K562 (cell line): Measurements from ENCODE around the gene PRKG1.

ENCODE experiments used
- BACH1 ChIP-seq: fragments of 200-800 bp; sonication (Bioruptor generic); IDR thresholded peaks from 2 replicates; pipeline ENCODE4 v1.6.1; 2016; ENCODE audit warnings: missing genetic modification characterization, missing compliant biosample characterization
- EZH2 ChIP-seq: IDR thresholded peaks from 2 replicates; pipeline ENCODE4 v1.6.1; 2012; ENCODE audit warnings: low read depth, mild to moderate bottlenecking, inconsistent platforms, low read length, borderline replicate concordance
- HIVEP1 ChIP-seq: fragments of 250-450 bp; sonication (Bioruptor Pico); IDR thresholded peaks from 2 replicates; pipeline ENCODE4 v1.4.0; 2020; ENCODE audit warnings: mild to moderate bottlenecking
- IFI16 ChIP-seq: fragments of 250-450 bp; sonication (Bioruptor Pico); IDR thresholded peaks from 2 replicates; pipeline ENCODE4 v2.1.2; 2022; ENCODE audit warnings: mild to moderate bottlenecking, inconsistent platforms
- MYC ChIP-seq, 2 experiments: fragments of 250-450 bp in 1 of 2; sonication (Bioruptor Pico) in 1 of 2; IDR thresholded peaks; 2 replicates each; pipeline versions ENCODE4 v1.5.1 to v1.6.1; 2012 to 2021; ENCODE audit warnings: low read depth in 2 of 2, borderline replicate concordance in 1 of 2, improper control_type of control experiment in 1 of 2, low read length in 1 of 2, mild to moderate bottlenecking in 1 of 2, moderate library complexity in 1 of 2
- PHTF2 ChIP-seq: fragments of 250-450 bp; sonication (Bioruptor Pico); IDR thresholded peaks from 2 replicates; pipeline ENCODE4 v1.5.0; 2021; ENCODE audit warnings: mild to moderate bottlenecking
- PRPF4 ChIP-seq: fragments of 200-400 bp; formaldehyde crosslinking; IDR thresholded peaks from one replicate; pipeline ENCODE4 v1.6.1; 2017; ENCODE audit warnings: low read length, low read depth, mild to moderate bottlenecking; ENCODE audit not compliant: insufficient read depth, poor library complexity, severe bottlenecking
- TF ChIP-seq, protein P1 (sequence below), 3 experiments: fragments of 200-800 bp in 1 of 3; sonication (Bioruptor generic) in 1 of 3; sonication (generic) in 1 of 3; formaldehyde crosslinking in 1 of 3; IDR thresholded peaks; 2 replicates each; pipeline versions ENCODE4 v1.6.1 to v1.8.0; 2016 to 2022; ENCODE audit warnings: mild to moderate bottlenecking in 2 of 3, missing compliant biosample characterization in 2 of 3, missing genetic modification characterization in 2 of 3, missing genetic modification reagents in 1 of 3
- TF ChIP-seq, protein P2 (sequence below): fragments of 250-450 bp; sonication (Bioruptor Pico); IDR thresholded peaks from 2 replicates; pipeline ENCODE4 v1.4.0; 2020; ENCODE audit warnings: mild to moderate bottlenecking
- TF ChIP-seq, protein P3 (sequence below): fragments of 450-650 bp; IDR thresholded peaks from 2 replicates; pipeline ENCODE4 v1.6.1; 2018; ENCODE audit not compliant: partially characterized antibody
- TF ChIP-seq, protein P4 (sequence below), 3 experiments: IDR thresholded peaks in 2 of 3; conservative IDR thresholded peaks in 1 of 3; 2 replicates each; pipeline ENCODE4 v1.5.1; 2011 to 2012; ENCODE audit warnings: low read length in 3 of 3, mild to moderate bottlenecking in 3 of 3, control low read depth in 2 of 3, improper control_type of control experiment in 1 of 3, inconsistent platforms in 1 of 3, low read depth in 1 of 3, mixed read lengths in 1 of 3, moderate library complexity in 1 of 3; ENCODE audit not compliant: insufficient read depth in 2 of 3
- TF ChIP-seq, protein P5 (sequence below): fragments of 250-450 bp; sonication (Bioruptor Pico); IDR thresholded peaks from 2 replicates; pipeline ENCODE4 v1.8.0; 2021; ENCODE audit warnings: moderate library complexity, mild to moderate bottlenecking, inconsistent platforms
- TF ChIP-seq, protein P6 (sequence below): sonication (generic); formaldehyde crosslinking; IDR thresholded peaks from 2 replicates; pipeline ENCODE4 v1.8.1; 2023; ENCODE audit warnings: mild to moderate bottlenecking, missing genetic modification reagents, moderate library complexity

DNA sequence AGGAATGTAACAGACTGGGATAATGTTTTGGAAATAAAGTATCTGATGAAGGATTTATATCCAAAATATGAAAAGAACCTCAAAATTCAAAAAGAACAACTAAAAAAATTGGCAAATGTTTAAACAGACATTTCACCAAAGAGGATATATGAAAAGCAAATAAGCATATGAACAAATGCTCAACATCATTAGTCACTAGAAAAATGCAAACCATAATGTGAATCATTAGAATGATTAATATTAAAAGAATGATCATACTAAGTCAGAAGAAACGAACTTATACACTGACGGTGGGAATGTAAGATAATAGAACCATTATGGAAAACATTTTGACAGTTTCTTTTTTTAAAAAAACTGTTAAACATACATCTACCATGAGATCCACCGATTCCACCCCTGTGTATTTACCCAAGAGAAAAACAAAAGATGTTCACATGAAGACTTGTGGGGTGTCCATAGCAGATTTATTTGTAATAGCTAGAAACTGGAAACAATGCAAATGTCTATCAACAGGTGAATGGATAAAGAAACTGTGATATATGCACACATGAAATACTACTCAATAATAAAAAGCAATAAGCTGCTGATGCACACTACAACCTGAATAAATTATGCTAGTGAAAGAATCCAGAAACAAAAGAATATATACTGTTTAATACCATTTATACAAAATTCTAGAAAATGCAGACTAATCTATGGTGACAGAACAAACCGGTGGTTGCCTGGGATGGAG lies 35.7 kb downstream of the PRKG1 start:
- TF ChIP-seq MYC (IDR thresholded peaks at IDR 0.05; ENCODE audit: low read depth, low read length): no peak
- no peak for TF ChIP-seq MYC (CRISPR knock-in tag; IDR thresholded peaks at IDR 0.05; ENCODE audit: borderline replicate concordance, low read depth)
- TF ChIP-seq, protein P1, sequence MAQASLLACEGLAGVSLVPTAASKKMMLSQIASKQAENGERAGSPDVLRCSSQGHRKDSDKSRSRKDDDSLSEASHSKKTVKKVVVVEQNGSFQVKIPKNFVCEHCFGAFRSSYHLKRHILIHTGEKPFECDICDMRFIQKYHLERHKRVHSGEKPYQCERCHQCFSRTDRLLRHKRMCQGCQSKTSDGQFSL (CRISPR knock-in tag; IDR thresholded peaks at IDR 0.05): no peak
- TF ChIP-seq, protein P1 (tag; IDR thresholded peaks at IDR 0.05): no peak
- TF ChIP-seq, protein P2, sequence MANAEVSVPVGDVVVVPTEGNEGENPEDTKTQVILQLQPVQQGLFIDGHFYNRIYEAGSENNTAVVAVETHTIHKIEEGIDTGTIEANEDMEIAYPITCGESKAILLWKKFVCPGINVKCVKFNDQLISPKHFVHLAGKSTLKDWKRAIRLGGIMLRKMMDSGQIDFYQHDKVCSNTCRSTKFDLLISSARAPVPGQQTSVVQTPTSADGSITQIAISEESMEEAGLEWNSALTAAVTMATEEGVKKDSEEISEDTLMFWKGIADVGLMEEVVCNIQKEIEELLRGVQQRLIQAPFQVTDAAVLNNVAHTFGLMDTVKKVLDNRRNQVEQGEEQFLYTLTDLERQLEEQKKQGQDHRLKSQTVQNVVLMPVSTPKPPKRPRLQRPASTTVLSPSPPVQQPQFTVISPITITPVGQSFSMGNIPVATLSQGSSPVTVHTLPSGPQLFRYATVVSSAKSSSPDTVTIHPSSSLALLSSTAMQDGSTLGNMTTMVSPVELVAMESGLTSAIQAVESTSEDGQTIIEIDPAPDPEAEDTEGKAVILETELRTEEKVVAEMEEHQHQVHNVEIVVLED (CRISPR knock-in tag): no peak
- TF ChIP-seq PHTF2 (CRISPR knock-in tag): no peak
- no peak for TF ChIP-seq HIVEP1 (CRISPR knock-in tag)
- TF ChIP-seq, protein P3, sequence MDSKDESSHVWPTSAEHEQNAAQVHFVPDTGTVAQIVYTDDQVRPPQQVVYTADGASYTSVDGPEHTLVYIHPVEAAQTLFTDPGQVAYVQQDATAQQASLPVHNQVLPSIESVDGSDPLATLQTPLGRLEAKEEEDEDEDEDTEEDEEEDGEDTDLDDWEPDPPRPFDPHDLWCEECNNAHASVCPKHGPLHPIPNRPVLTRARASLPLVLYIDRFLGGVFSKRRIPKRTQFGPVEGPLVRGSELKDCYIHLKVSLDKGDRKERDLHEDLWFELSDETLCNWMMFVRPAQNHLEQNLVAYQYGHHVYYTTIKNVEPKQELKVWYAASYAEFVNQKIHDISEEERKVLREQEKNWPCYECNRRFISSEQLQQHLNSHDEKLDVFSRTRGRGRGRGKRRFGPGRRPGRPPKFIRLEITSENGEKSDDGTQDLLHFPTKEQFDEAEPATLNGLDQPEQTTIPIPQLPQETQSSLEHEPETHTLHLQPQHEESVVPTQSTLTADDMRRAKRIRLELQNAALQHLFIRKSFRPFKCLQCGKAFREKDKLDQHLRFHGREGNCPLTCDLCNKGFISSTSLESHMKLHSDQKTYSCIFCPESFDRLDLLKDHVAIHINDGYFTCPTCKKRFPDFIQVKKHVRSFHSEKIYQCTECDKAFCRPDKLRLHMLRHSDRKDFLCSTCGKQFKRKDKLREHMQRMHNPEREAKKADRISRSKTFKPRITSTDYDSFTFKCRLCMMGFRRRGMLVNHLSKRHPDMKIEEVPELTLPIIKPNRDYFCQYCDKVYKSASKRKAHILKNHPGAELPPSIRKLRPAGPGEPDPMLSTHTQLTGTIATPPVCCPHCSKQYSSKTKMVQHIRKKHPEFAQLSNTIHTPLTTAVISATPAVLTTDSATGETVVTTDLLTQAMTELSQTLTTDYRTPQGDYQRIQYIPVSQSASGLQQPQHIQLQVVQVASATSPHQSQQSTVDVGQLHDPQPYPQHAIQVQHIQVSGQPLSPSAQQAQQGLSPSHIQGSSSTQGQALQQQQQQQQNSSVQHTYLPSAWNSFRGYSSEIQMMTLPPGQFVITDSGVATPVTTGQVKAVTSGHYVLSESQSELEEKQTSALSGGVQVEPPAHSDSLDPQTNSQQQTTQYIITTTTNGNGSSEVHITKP: no peak
- TF ChIP-seq EZH2: no peak
- TF ChIP-seq, protein P4, sequence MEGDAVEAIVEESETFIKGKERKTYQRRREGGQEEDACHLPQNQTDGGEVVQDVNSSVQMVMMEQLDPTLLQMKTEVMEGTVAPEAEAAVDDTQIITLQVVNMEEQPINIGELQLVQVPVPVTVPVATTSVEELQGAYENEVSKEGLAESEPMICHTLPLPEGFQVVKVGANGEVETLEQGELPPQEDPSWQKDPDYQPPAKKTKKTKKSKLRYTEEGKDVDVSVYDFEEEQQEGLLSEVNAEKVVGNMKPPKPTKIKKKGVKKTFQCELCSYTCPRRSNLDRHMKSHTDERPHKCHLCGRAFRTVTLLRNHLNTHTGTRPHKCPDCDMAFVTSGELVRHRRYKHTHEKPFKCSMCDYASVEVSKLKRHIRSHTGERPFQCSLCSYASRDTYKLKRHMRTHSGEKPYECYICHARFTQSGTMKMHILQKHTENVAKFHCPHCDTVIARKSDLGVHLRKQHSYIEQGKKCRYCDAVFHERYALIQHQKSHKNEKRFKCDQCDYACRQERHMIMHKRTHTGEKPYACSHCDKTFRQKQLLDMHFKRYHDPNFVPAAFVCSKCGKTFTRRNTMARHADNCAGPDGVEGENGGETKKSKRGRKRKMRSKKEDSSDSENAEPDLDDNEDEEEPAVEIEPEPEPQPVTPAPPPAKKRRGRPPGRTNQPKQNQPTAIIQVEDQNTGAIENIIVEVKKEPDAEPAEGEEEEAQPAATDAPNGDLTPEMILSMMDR (IDR thresholded peaks at IDR 0.05 in 2 of 3, conservative IDR thresholded peaks at IDR 0.05 in 1 of 3; ENCODE audit: insufficient read depth in 2 of 3, low read depth in 1 of 3, low read length in 3 of 3): no peak
- no peak for TF ChIP-seq BACH1 (tag)
- TF ChIP-seq PRPF4: no peak
- TF ChIP-seq, protein P5, sequence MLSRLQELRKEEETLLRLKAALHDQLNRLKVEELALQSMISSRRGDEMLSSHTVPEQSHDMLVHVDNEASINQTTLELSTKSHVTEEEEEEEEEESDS (CRISPR knock-in tag): no peak
- no peak for TF ChIP-seq IFI16 (CRISPR knock-in tag)
- TF ChIP-seq, protein P6, sequence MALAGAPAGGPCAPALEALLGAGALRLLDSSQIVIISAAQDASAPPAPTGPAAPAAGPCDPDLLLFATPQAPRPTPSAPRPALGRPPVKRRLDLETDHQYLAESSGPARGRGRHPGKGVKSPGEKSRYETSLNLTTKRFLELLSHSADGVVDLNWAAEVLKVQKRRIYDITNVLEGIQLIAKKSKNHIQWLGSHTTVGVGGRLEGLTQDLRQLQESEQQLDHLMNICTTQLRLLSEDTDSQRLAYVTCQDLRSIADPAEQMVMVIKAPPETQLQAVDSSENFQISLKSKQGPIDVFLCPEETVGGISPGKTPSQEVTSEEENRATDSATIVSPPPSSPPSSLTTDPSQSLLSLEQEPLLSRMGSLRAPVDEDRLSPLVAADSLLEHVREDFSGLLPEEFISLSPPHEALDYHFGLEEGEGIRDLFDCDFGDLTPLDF (CRISPR knock-in tag): no peak
